CD4-positive, alpha-beta T cell treated with Interleukin-6 for 4 hours (primary cell): ENCODE results near the gene PLA1A.

Source experiments
- DNase-seq: peaks from one replicate; pipeline ENCODE4 v3.0.0-alpha.2; 2020; ENCODE audit warnings: mixed read lengths

Gene PLA1A

DNA sequence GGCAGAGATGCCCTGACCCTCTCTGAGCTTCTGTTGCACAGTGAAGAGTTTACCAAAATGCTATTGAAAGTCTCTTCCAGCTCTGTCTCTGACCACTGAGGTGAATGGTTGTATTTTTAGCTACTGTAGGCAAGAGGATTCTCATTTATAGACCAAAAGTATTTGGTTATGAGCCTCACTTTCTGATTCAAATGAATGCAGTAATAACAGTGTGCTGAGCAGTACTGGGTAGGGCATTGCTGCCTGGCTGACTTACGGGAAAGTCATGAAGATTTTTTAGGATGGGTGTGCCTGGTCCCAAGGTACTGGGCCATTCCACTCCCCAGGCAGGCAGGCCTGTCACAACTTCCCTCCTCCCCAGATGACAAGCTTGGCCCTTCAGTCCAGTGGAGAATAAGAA is 15.5 kb downstream of the PLA1A start:
- DNase-seq: no peak

DNA sequence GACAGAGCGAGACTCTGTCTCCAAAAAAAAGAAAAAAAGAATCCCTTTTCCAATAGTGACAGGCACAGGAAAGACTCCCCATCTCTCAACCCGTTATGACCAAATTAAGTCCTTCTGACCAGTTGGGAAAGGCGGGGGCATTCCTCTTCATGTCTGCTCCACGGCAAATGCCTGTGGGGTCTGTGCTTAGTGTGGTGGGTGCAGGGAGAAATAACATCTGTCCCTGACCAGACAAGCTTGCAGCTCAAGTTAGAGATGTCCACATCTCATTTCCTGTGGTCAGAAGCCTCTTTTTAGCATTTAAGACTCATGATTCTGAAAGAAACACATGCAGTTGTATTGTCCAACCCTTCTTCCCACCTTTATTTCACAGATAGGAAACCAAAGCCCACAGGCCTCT is 16.2 kb downstream of the PLA1A start:
- no peak for DNase-seq

DNA sequence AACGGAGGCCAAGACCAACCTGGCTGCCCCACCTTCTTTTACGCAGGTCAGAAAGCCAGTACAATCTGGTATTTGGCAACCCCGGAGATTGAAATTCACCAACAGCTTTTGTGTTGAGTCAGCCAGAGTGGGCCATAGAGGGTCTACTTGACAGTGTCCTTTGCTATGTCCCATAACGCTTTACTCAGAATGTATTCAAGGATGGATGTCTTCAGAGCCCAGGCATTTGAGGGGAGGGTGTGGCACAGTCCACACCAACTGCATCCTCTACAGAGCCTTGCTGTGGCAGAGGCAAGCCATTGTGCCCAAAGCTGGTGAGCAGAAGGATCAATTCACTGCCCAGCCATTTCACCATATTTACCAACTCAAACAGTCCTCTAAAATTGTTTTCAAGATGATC is 18.4 kb downstream of the PLA1A start:
- DNase-seq: no peak

DNA sequence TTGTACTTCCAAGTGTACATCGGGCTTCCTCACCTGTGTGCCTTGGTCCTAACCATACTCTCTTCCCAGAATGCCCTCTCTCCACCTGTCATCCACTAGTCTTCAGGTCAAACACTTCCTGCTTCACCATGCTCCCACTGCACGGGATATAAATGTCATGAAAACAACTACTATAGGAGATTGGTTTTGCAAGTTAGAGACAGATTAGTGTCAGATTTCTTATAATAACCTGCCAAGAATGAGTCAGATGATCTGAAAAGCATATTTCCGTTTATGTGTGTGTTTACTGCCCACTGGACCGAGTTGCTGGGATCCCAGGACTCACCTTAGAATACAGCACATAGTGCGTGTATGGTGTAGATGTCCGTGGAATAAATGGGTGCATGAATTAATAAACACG is 21.4 kb downstream of the PLA1A start:
- DNase-seq: no peak

DNA sequence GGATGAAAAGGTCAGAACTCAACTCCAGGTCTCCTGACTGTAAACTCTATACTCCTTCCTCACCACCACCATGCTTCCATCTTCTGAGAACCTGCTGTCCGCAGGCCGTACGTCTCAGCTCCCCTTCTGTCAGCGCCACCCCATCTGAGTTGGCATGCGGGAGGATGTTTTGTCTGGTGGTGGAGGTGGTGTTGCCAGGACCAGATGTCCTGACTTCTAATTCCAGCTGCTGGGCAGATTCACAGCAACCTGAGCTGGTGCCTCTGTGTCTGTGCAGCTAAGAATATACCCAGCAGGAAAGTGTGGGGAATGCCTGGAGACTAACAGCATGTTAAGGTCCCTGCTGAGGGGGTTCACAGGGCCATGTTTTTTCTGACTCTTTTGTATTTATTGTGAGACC is 23.2 kb downstream of the PLA1A start:
- DNase-seq: no peak

DNA sequence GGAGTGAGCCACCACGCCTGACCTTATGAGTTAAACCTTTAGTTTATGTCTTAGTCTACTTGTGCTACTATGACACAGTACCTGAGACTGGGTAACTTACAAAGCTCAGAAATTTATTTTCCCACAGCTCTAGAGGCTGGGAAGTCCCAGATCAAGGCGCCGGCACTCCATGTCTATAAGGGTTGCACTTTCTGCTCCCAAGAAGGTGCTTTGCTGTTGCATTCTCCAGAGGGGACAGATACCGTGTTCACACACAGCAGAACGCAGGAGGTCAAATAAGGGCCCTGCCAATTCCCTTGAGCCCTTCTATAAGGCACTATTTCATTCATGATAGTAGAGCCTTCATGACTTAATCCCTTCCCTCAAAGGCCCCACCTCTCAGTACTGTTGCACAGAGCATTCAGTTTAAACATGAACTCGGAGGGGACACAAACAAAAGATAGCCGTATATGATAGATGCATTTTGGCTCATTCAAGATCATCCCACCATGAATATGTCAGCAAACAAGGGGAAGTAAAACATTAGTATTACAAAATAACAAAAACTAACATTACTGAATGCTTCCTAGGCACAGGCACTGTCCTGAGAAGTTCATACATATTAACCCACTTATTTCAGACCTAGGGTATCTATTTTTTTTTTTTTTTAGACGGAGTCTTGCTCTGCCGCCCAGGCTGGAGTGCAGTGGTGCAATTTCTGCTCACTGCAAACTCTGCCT is 26.5 kb downstream of the PLA1A start:
- no peak for DNase-seq

DNA sequence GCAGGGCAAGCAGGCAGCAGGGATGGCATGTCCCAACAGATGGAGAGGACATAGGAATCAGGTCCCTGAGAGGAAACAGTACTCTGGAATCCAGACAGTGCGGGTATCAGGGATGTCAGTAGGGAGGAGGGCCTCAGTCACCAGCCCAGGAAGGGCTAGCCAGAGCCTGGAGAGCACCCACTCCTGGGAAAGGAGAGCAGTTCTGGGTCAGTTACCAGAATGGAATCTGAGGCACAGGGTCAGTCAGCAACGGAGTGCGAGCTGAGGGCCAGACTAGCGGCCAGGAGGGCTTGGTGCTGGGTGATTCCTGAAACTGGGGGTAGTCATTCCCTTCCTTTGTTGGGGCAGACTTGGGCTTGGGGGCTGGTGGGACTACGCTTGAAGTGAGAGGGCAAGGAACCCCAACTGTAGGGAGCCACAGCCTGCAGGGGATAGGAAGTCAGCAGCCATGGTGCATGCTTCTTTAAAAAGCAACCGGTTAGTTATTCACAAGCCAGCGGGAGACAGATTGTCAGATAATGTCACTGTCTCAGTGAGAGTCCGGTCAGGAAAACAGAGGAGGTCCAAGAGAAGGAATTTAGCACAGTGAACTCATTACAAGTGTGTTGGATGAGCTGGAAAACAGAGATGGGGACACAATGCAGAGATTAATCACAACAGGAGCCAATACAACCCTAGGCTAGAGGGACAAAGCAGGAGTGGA is 27.9 kb downstream of the PLA1A start:
- no peak for DNase-seq

DNA sequence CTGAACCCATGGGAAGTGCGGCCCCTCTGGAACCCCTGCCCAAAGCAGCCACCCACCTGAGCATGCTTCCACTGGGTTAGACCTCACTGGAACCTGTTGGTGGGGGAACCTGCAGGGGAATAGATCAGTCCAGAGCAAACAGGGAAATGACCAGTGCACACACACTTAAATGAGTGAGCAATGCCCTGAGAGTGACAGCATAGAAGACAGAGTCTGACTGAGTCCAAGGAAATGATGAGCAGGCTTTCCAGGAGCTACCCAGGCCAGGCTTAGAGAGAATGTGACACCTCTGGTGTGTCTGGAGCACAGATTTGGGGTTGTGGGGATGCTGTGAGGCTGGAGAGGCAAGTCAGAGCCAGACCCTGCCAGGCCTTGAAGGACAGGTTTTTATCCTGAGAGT is 28.5 kb downstream of the PLA1A start:
- DNase-seq: no peak

DNA sequence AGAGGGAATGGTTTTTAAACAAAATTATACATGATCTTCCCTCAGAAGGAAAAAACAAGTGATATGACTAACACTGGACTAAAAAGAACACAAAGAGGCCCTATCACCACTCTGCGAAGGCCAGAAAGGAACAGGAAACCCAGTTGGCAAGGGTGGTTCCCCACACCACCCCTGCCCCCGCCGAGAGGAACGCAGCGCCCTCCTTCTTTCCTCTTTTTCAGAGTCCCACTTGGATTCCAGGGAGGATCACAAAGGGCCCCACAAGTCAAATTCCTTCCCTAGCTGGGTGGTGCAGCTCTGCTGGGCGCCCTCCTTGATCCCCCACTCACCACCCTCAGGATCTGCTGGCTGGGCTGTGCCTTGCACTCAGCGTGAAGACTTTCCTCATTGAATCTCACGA is 29.8 kb downstream of the PLA1A start:
- peak; percentile 12 for DNase-seq

DNA sequence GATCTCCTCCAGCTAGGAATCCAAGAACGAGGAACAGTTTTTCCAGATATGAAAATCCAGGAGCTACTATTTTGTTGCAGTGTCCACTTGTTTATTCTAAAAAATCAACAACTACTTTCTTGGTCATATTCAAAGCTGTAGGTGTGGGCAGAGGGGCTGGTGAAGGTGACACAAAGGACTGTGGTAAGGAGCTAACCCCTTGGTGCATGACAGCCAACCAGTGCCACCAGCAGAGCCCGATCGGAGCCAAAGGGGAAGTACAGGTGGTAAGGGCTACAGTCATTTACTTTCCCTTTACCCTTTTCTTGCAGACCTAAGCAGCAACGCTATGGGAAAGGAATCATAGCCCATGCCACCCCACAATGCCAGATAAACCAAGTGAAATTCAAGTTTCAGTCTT is 30.7 kb downstream of the PLA1A start:
- DNase-seq: no peak

DNA sequence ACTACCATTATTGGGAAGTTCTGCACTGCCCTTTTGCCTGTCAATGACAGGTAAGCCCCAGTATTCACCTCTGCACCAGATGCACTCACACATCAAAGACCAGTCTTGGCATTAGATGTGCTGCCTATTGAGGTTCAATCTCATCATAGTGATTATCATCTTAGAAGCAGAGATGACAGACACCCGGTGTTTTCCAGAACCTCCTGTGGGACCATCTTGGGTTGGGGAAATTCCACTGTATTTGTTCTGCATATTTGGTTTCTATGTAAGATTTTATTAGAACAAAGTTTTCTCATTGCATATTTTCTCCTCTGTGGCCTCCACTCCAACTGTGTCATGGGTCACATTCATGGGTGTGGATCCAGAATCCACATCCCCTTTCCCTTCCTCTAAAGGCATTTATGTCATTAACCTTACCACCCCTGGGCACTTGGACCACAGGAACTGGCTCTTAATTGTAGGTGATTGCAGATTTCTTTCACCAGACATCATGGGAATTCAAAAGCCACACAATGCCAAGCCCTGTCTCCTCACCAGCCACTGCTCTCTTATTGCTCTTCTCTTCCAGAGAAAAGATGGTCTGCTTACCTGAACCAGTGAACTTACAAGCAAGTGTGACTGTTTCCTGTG is 31.2 kb downstream of the PLA1A start:
- no peak for DNase-seq

DNA sequence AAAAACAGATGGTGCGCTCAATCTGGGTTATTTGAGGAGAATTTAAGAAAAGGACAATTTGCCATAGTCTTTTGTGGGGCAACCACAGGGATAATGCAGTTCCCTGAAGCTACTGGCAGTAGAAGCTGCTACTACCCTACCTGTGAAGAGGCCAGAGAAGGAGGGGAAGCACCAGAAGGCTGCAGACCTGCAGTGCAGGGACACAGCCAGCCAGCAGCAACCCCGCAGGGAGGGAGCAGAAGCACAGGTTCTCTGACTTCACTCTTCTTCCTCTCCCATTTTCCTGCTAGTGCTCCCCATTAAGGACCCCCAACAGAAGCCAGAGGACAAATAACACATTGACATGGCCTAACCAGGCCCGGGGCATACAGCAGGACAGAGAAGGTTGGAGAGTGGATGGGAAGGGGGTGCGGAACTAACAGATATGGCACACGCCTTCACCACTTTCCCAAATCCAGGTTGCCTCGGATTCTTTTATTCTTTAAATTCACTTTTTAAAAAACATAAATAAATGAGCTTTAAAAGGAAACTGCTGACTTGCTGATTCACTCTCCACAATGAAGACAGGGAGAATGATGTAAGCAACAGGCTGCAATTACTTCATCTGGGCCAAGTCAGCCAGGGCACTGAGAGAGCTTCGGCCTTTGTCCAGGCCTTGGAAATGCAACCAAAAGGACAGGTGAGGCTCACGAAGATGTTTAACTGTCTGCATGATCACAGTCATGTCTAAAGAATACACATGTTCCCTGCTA is 32.6 kb downstream of the PLA1A start:
- no peak for DNase-seq

DNA sequence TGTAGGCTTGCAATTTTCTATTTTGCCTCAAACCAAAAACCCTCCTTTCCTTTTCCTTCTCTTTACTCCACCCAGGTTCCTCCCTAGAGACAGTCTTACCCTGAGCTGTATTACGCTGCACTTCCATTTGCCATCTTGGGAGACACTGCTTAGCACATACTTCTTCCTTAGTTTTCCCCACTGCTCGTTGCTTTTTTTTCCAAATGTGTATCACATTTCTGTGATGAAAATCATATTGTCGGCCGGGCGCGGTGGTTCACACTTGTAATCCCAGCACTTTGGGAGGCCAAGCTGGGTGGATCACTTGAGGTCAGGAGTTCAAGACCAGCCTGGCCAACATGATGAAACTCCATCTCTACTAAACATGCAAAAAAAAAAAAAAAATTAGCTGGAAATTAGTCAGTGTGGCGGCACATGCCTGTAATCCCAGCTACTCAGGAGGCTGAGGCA is 33.2 kb downstream of the PLA1A start:
- no peak for DNase-seq

DNA sequence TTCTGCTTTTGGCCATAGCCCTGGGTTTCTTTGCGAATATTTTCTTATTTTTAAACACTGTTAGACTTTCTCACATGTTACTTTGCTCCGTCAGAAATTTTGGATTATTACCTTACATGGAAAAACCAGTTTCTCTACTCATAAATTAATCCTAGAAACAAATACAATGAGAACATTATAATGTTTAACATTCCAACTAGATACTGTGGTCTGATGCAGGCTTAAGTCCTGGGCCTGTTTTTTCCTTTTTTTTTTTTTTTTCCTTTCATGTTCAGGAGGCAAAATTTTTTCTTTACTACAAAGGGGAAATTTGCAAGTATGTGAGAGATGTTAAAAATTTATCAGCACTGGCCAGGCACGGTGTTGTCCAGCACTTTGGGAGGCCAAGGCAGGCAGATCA is 33.8 kb downstream of the PLA1A start:
- no peak for DNase-seq

DNA sequence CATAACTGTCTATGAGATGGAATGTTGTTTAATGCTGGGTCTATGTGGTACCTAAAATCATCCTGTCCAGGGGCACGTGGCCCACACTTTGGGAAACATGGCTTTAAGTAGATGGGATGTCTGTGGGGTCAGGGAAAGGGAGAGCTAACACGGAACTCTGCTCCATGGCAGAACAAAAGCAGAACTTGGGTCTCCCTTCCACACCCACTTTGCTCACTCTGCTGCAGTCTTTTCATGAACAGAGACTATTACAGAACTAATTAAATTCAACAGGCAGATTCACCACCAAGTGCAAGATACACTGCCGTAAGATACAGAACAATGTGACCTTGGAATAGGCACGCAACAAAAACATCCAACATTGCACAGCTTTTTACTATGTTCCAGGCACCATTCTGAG is 34.5 kb downstream of the PLA1A start:
- DNase-seq: no peak

DNA sequence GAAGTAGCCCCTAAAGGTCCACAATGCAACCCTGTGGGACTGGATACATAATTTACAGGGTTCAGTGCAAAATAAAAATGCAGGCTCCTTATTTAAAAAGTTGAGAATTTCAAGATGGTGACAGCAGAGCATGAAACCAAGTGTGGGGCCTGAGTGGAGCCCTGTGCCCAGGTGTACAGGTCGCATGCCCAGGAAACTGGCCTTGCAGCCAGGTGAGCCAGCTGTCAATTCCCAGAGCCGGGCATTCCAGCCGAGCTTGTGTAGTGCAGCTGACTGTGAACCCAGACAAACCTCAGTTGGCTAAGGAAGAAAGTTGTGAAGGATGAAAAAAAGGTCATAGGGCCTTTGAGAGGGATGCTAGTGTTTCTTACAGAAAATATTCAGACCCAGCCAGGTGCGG is 35.1 kb downstream of the PLA1A start:
- DNase-seq: no peak

DNA sequence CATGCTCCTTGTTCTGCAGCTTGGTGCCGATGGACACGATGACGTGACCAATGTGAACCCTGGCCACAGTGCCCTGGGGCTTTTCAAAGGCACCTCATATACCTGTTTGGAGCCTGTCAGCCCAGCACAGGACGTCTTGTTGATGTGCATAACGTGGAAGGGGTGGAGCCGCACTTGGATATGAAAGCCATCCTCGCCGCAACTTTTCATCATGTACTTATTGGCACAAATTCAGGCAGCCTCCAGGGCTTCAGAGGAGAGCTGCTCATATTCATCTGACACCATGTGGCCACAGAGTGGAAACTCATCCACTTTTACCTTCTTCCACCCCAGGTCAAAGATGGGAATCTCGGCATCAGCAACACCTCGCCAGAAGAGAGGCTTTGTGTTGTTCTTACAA is 38.0 kb downstream of the PLA1A start:
- DNase-seq: no peak

DNA sequence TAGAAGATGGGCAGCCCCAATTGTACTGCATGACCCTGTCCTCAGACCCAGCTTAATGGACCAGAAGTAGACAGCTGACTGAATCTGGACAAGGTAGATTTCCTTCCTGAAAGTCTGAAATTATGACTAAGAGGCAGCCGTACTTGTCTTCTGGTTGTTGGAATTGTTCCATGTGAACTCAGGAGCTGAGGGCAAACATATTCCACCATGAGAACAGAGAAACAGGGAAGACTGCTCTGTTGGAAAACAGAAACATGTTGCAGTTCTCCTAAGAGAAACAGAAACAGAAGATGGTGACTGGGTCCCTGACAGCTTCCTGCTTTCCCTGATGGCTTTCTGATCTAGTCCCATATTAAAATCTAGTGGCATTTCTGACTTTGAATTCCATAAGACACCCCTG is 38.6 kb downstream of the PLA1A start:
- DNase-seq: no peak

DNA sequence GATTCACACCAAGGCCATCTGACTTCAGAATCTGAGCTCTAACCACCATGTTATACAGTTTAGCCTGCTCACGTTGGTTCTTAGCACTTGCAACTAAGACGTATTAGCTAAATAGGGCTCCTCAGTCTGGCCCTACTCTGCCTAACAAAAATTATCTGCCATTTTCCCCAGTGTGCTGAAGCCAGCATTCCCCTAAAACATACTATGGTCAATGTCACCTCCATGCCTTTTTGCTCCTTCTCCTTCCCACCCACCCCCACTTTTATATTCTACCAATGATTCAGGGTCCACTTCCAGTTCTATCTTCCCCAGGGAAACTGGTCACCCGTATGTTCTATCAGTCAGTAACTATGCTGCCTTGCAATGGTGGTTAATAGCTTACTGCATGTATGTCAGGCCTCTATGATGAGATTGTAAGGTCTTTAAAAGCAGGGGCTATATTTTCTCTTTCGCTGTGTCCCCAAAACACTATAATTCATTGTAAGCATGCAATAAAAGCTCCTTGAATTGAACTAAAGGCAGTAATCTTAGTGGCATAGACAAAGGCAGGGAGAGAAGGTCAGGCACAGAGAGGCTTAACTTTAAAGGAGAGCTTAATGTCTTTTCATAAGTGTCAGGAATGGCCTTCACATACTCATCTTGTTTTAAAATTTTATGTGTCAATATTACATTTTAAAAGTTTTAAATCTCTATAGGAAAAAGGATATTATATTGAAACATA is 39.4 kb downstream of the PLA1A start:
- no peak for DNase-seq

DNA sequence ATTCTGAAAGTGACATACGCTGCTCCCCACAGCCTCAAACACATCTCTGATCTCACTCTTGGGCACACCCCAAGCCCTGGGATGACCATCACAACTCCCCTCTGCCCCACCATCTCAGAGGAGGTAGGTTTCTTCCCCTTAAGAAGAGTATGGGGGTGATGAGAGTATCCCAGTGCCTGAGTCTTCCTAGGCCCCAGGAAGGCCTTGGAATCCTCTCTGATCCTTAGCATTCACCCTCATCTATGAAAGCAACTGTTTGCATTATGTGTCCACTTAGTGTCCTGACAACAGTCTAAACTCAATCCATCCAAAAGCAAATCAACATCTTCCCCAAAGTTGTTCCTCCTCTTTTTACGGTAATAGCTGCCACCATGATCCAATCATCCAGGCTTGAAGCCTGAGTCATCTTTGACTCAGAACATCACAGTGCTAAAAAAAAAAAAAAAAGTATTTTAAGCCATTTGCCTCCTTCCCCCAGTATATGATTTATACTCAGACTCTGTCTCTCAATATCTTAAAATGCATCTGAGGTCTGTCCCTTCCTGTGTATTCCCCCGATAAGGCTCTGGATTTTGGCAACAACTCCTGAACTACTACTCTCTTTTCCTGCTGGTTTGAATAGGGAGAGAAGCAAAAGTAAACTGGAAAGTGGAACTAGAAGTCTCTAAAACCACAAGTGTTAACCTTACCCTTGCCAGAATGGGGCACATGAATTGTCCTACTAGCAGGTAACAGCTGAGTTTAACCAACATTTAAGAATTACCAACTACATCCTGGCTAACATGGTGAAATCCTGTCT is 40.2 kb downstream of the PLA1A start:
- DNase-seq: no peak

DNA sequence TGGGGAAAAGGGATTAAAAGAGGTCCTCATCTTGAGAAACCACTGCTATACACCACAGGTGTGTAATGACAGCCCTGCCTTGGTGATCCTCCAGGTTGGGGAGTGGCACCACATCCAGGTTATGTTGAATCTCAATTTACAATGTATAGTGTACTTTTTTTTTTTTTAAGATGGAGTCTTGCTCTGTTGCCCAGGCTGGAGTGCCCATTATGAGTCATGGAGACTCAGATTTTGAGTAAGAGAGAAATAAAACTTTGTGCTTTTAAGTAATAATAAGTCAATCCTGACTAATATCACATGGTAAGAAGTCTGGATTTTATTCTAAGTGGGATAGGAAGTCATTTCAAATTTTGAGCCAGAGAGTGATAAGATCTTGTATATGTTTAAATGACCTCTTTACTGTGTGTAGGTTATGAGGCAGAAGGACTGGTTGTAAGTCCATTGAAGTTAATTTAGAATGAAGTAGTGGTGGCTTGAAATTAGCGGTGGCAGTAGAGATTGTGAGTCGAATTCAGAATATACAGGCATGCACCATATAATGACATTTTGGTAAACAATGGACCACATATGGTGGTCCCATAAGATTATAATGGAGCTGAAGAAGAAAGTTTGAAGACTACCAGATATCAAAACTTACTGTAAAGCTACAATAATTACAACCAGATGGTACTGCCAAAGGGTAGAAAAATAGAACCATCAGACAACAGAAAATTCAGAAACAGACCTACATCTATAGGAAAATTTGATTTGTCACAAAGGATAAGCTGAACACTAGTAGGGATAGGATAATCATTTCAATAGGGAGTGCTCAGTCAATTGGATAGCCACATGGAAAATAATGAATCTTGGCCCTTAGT is 42.0 kb downstream of the PLA1A start:
- DNase-seq: no peak
